ENCODE measurements around the gene IGF2R. TPM values are rescaled to one million over a fixed set of nuclear protein-coding genes. Genes with fewer than 3 reads are reported as not detected.

IGF2R gene
- total RNA-seq, 4 donors from 2014 or later: 85.0 to 145 (median 103) TPM

DNA sequence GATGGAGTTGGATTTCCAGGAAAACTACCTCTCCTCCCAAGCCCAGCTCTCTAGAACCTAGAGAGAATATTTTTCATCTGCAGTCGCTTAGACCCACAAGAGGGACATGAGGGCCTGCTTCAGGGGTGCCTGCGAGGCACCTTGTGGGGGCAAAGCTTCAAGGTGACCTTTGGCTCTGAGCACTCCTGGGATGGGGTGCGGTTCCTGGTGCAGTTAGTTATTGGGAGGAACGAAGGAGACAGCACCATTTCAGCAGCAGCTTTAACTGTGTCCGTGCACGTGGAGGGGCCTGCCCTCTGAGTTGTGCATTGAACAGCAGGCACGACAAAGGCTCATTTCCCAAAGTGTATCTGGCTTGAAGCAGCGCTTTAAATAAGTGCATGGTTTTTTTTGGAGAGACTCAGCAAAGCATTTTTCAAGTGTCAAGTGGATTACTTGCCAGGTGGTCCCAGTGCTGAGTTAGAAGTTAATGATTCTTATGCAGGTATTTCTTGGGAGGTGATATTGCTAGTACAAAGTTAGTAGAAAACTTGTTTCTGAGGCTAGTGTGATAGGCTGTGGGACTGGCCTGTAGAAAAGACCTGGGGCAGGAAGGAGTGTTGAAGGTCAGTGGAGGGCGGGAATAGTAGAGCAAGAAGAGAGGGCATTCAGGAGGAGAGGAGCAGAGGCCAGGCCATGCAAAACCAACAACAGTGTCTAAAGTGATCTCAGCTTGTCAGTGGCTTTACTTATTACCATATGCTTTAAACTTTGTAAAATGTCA is 3.8 kb downstream of the IGF2R start:
- TF ChIP-seq CTCF (IDR thresholded peaks at IDR 0.05; ENCODE audit: low read depth): no peak

DNA sequence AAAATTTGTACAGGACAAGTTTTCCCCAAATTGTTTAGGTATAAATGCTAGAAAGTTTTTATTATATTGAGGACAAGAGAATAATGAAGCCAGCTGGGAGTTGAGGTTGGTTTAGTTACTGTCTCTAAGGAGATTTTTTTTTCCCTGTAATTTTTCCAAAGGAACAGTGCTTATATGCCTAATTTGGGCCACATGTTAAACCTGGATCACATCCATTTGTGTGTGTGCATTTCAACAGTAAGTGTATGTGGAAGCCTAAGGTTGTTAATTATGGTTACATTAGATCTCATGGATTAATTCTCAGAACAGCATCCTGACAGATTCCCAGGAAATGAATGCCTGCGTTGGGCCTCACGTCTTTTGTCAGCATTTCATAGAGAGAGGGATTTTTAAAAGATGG is 4.5 kb downstream of the IGF2R start:
- no peak for TF ChIP-seq CTCF (IDR thresholded peaks at IDR 0.05; ENCODE audit: low read depth)

DNA sequence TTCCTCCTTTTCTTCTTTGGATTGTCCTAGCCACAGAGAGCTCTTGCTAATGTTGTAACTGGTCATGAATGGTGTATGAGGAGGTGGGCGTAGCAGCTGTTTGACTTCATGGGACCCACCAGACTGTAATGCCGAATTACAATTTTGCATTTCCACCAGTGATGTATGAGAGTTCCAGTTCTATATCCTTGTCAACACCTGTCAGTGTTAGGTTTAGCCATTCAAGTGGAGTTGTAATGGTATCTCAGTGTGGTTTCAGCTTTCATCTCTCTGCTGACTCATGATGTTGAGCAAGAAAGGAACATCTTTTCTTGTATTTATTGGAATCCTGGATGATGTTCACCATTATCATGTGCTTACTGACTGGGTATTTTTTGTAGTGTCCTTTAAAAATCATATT is 5.1 kb downstream of the IGF2R start:
- TF ChIP-seq CTCF (IDR thresholded peaks at IDR 0.05; ENCODE audit: low read depth): no peak

GRCh38 chr6:159974932-159975331 is 6.0 kb downstream of the IGF2R start:
- no peak for TF ChIP-seq CTCF (IDR thresholded peaks at IDR 0.05; ENCODE audit: low read depth)

DNA sequence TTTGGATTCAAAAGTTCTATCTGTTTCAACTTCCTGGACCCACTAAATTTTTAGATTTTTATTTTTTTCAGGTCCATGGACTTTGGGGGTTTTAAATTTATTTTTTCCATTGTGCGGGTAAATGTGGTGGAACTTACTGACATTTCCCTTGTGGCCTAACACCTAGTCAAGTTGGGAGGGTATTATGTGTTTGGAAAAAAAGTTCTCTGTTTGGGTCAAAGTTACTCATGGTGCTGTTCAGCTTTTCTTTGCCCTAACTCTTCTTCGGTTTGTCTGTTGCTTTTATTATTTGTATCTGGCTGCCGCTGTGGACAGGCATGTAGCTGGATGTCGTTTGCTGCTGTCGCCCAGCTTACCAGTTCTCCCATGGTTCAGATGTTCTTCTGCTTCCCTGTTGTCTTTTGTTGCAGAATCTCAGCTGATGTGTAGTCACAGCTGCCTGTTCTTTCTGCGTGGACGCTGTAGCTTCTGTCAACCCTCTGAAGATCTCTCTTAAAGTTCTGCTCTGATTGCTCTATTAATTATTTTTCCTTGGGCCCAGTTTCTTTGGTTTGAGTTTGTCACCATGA is 7.9 kb downstream of the IGF2R start:
- TF ChIP-seq CTCF (IDR thresholded peaks at IDR 0.05; ENCODE audit: low read depth): no peak

GRCh38 chr6:159977255-159977903 is 8.5 kb downstream of the IGF2R start:
- TF ChIP-seq CTCF (IDR thresholded peaks at IDR 0.05; ENCODE audit: low read depth): no peak

- TF ChIP-seq CTCF (IDR thresholded peaks at IDR 0.05; ENCODE audit: low read depth): no peak
Observed at GRCh38 chr6:159977904-159978268, 9.0 kb downstream of the IGF2R start.
